Measurements from ENCODE around the gene VSIR.

- TF ChIP-seq EZH2 (IDR thresholded peaks at IDR 0.05; ENCODE audit: insufficient read depth, poor library complexity, severe bottlenecking) (no peak), EZH2phosphoT487 (IDR thresholded peaks at IDR 0.05; ENCODE audit: insufficient read depth, low read depth) (no peak)
These were observed 24.4 kb upstream of the VSIR start for GRCh38 chr10:71797533-71798307.

Data from GM23248 (cell line).